ENCODE data around the gene KPTN.

Gene KPTN

DNA sequence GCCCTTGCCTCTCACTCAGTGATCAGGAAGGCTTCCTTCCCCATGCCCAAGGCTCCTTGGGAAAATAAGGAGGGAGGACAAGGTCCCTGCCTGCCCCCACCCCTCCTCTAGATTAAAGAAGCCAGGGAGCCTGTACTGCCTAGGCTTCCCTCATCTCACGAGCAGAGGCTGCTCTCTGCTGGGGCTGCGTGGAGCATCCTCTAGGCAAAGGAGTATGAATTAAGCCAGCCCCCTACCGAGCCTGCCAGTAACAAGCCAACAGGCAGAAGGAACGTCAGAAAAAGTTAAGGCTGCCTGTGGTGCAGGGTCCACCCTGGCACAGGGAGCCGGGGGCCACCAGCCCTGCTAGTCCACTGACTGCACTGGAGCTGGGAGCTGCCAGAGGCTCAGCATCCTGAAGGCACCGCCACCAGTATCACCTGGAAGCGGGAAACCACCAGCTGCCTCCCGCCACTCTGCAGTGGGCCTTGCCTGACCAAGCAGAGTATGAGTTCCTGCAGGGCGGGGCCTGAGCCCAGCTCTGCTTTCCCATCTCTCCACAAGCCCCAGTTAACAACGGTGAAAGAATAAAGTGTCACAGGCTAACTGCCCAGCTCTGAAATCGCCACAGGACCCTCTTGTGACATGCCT, 24.0 kb upstream of the KPTN start:
- no peak for FAIRE-seq

DNA sequence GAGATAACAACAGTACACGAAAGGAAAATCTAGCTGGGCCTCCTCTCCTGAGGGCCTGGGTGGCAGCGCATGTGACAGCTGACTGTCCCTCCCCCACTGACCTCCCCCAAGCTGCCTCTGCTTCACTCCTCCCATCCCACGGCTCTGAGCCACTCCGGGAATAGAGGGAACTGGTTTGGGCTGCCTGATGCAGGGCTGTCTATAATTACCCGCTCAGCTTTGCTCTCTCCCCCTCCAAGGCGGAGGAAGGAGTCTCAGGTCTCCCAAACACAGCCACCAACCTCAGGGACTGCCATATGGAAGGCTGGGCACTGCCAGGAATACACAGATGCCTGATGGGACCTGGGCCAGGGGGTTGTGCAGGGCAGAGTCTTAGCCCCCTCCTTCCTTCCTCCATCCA, 23.0 kb upstream of the KPTN start:
- FAIRE-seq, result no peak

DNA sequence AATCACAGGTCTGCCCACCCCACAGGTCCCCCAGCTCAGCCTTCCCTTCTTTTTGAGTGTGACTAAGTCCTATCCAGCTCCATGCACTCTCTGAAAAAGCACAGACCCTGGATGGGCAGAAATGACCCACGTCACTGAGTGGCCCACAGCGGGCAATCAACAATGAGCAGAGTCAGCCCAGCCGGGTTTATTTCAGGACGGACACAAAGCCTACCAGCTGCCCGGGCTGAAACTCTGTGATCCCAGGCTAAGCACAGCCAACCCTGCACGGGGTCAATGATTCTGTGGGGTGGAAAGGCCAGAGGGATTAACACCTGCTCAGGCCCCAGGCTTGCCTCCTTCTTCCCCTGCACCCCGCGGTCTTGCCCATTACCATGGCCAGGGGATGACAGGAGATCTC, 22.4 kb upstream of the KPTN start:
- no peak for FAIRE-seq

DNA sequence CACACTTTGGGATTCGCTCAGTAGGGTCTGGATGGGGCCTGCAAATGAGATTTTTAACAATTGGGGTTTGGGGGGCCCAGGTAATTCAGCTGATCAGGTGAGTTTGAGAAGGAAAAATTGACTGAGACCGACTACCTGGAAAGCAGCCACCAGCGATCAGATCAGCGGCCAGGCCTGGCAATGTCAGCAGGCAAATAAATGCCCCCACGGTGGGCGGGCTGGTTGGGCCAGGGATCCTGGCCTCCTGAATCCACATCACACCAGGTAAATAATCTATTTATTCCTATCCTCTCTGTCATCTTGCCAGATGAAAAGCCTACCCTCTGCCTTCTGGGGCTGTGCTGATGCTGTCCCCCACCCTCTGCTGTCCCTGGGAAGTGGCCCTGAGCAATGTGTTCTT, 21.5 kb upstream of the KPTN start:
- FAIRE-seq, result no peak

DNA sequence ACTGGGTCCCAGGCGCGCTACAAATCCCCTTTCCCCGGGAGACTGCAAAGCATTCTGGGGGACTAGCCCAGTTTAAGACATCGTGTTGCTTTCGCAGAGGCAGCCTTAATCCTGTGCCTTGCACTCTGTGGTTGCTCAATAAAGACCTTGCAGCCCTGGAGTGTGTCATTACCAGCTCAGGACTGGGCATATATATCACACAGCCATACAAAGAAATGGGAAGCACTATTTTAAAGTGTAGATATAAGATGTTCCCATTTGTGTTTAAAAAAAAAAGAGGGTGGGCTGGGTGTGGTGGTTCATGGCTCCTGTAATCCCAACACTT, 19.8 kb upstream of the KPTN start:
- FAIRE-seq, result no peak

DNA sequence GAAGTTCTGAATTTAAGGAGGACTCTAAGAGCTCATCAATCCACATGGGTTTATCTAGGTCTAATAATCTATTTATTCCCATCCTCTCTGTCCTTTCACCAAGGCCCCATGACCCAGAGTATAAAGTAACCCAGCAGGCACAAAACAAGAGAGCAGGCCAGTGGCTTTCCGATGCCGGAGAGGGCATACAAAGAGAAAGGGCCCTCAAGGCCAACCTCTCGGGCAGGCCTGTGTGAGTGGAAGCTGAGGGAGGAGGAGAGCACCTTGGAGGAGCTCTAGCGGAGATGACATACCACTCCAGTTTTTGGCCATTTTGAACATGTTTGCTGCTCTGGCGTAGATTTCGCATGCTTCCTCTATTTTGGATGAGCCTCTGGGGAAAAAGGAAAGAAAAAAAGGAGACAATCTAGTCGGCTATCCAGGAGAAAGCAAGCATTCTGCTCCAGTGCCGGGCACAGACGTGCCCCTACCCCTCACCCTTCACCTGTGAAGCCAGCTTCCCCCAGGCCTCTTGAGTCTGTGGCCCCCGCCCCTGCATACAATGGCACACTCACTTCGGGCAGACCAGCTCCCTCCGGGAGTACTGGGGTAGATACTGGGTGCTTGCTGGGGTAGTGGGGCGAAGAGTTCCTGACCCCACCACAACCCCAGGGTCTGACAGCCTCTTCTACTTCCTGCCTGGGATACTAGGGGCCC, 19.3 kb upstream of the KPTN start:
- no peak for FAIRE-seq

DNA sequence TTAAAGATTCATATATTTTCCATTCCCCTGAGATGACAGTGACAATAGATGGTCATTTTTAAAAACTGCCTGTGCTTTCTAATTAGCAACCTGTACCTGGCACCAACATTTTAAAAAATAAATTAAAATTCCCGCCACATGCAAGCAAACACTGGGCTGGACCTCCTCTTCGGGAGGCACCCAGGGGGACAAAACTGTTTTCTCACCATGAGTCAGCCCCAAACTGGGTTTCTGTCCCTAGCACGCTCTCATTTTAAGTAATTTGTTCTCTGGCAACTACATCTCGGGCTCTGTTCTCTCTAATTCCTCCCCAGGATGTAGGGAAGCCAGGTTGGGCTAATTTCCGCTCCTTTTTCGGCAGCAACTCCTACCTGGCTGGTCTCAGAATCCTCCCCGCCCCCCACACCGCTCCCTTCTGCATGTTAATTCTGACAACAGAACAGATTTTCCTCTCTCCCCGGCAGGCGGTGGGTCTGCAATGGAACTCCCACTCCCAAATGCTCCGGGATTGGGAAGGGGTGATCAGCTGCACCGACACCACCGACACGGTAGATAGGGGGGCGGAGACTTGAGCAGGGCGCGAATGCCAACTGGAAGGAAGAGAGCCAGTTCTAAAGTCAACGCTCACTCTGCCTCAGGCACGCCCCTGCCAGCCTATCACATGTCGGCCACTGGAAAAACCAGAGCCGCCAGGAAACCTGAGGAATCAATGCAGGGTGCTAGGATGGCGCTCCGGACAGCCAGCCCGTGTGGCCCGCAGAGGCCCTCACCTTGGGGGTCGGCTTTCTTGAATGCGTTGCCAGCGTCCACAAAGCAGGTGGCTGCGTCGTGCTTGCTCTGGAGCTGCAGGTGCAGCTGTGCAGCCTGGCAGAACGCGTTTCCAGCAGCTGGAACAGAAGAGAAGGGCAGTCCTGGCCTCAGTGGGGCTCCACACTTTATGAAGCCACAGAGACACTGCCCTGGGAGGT, 16.1 kb upstream of the KPTN start:
- no peak for FAIRE-seq

DNA sequence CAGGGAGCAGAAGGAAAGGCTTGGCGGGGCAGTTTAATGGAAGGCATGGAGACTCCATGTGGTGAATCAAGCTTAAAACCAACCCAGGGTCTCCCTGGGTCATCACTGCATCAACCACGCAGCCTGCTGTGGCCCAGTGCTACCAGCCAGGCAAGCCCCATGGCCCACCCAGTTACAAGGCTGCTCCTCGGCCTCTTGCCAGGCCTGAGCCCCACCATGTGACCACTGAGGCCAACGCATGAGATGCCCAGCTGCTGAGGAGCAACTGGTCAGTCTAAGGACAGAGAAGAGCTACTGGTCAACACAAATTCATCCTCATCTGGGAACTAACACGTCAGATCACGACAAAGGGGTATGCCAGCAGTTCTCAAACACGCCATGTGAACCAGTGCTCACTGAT, 15.4 kb upstream of the KPTN start:
- no peak for FAIRE-seq

DNA sequence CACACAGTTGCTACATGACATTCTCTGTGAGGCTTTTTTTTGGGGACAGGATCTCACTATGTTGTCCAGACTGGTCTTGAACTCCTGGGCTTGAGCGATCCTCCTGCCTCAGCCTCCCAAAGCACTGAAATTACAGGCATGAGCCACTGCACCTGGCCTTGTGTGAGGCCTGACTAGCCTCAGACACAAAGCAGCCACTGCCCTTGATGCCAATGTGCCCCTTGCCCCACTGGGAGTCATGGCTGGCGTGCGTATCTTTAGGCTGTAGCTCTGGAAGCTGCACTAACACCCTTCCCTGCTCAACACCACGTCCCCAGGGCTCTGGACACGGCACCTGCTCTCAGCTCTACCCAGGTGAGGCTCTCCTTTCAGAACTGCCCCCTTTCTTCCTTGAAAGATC, 14.5 kb upstream of the KPTN start:
- FAIRE-seq, result no peak

DNA sequence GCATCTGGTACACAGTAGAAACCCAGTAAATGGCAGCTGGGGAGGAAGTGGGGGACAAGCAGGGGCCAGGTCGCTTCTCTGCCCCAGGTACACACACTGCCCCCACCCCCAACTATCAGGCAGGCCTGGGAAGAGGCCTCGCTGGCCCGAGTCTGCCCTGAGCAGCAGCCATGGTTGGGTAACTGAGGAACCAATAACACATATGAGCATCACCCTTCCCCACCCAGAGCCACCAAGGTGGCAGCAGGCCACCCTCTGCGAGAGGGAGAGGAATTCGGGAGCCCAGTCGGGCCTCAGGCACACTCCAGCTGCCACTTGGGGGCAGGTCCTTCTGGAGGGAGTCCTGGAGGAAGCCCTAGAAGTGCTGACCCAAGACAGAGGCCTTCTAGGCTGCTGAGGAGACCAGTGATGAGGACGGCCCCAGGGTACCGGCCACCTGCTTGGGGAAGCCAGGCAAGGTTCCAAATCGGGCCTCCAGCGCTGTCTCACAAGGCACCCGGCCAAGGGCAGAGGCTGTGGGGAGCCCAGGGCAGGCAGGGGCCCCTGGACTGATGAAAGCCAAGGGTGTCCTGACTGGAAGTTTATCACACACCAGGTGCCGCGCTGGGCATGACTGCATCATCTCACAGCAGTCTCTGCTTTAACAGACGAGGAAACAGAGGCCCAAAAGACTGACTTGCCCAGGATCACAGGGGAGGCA, 14.0 kb upstream of the KPTN start:
- no peak for FAIRE-seq

DNA sequence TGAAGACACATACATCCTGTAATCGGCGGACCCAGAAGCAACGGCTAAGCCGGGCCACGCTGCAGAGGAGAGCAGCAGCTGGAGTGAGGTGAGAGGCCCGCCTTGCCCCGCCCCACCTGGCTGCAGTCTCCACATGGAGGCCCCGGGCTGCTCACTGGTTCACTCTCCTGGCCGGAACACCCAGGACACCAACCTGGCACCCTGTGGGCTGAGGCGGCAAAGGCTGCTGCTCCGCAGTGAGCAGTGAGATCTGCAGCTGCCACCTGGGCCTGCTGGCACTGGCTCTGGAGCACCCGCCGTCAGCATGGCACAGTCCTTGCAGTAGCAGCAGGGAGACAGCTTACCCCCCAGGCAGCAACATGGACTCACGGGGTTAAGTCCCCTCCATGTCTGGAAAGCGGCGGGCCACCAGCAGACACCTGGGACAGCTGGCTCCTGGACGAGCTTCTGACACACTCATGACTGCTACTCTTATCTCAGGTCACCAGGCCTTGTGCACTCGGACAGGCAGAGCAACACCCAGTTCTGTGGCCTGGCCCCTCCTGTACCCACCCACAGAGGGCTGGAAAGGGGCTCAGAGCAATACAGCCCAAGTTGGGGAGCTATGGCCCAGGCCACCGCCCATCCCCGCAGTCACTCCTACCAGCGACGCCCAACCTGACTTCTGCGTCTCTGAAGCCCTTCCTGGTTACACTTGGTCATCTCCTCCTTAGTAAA, 13.2 kb upstream of the KPTN start:
- no peak for FAIRE-seq

DNA sequence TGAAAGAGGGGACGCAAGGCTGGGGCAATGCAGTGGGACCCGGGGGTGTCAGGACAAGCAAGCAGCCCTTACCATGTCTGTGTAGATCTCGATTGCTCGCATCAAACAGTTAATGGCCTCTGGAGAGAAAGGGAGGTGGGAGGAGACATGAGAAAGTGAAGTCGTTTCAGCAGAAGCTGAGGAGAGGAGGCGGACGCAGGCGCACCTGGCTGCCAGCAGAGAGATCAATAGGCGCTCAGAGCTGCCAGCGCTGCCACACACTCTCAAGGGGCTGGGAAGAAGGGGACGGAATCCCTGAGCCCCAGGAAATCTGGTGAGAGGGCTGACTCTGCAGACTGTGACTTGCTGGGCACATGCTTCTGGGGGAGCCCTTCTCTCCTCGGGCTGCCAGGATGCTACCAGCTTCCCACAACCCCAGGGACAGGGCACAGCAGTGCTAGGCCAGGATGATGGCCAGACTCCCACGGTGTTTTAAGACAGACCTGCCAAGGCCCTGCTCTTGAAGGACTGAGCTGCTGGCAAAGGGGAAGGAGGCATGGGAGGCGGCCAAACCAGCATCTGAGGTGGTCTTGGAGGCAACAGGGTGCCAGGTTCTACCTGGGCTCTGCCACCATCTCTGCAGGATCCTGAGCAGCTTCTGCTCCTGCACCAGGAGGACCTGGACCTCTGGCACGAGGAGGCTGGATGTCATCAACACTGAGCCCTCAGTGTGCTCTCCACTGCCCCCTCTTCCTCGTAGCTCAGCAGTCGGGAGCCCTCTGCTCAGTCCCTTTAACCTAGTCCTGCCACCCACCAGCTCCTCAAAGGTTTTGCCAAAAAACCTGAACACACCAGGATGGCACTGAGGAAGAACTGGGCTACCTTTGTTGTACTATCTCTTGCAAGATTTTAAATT, 11.7 kb upstream of the KPTN start:
- FAIRE-seq, result no peak

DNA sequence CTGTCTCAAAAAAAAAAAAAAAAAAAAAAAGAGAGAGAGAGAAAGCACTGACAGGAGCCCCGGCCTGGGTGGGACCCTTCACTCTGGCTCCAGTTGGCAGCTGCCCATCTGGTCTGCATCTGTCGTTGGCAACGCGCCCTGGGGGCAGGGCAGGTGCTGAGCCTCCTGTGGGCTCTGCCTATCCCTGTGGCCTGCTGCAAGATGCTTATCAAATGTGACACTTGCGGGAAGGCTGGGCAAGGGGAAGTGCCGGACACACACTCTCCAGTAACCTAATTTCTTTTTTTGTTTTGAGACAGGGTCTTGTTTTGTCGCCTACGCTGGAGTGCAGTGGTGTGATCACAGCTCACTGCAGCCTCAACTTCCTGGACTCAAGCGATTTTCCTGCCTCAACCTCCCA, 10.7 kb upstream of the KPTN start:
- FAIRE-seq, result no peak

DNA sequence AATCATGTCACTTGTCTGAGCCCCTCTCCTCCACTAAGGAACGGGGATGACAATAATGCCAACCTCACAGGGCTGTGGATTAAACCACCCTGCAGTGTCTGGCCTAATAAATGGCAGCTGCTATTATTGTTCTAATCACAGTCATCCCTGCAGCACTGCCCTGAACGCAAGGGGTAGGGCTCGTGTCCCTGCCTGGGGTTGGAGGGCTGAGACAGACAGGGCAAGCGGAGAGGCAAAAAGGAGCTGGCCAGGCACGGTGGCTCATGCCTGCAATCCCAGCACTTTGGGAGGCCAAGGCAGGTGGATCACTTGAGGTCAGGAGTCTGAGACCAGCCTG, 10.2 kb upstream of the KPTN start:
- no peak for FAIRE-seq

DNA sequence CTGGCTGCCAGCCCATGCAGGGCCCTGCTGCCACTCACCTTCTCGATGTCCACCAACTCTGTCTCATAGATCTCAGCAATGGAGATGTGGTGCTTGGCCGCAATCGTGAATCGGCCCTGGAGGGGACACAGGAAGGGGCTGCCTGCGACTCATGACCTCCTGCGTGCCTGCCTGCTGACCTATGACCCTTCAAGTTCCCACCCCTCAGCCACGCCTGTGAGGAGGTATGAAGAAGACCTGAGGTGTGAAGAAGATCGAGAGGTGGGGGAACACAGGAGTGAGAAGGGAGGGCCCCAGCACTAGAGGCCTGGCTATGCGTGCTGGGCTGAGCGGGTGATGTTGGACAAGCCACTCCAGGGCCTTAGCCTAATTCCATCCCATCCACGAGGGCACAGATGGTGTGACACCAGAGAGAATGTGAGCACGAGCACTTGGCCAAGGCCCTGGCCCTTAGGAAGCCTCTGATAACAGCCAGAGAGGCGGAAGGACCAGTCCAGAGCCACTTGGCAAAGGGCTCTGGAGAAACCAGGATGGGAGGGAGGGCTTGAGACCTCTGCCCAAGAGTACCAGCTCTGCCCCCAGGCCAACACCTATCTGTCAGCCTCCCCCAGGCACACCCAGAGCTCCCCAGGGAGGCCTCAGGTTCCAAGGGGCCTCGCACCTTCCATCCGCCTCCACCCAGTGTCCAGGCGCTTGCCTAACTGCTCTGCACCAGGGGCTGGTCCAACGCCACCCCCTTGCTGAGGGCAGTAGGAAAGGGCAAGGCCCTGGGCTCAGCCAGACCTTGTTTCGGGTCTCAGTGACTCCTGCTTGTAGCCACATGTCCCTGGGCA, 9.6 kb upstream of the KPTN start:
- no peak for FAIRE-seq

DNA sequence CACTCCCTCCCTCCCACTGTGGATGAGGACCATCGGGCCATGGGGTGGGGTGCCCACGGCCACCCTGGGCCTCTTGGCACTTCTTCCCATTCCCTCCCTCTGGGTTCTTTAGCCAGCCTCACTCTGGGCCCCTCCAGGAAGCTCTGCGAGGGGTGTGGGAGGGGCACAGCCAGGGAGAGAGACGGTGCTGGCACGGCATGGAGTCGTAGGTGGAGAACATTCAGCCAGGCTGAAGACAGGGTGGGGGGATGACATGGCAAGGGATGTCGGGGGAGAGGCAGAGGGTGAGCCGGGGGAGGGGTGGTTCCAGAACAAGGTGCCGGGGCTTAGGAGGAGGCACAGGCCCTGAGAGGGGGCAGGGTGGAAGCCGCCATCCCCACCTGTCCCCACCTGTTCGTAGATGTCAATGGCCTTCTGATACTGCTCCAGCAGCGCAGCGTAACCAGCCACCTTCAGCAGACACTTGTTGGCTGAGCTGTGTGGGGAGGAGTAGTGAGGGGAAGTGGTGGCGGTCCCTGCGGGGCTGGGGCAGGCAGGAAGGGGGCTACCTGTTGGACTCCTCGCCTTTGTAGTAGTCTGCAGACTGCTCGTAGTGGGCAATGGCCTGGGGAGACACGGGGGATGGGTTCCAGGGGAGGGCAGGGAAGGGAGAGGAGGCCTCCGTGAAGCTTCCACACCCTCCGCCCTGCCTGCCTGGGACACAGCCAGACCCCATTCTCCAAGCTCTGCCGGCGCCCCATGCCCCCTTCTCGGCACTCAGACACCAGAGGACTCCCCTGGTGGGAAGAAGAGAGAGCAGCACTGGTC, 8.8 kb upstream of the KPTN start:
- FAIRE-seq, result no peak

DNA sequence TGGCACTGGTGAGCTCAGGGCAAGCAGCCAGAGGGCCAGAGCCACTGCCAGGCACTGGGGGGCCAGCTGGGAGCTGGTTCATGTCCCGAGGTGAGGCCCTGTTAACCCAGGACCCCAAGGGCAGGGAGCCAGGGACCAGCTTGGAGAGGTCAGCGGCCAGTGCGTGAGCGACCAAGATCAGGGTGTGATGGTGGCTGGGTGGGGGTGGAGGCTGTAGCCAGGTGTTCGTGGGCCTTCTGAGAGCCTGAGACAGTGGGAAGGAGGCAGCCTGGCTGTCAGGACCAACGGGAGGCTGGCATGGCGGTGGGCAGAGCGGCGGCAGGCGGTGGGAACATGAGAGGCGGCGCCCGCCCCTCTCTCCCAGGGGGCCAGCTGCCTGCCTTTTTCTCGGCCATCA, 8.1 kb upstream of the KPTN start:
- FAIRE-seq, result no peak

DNA sequence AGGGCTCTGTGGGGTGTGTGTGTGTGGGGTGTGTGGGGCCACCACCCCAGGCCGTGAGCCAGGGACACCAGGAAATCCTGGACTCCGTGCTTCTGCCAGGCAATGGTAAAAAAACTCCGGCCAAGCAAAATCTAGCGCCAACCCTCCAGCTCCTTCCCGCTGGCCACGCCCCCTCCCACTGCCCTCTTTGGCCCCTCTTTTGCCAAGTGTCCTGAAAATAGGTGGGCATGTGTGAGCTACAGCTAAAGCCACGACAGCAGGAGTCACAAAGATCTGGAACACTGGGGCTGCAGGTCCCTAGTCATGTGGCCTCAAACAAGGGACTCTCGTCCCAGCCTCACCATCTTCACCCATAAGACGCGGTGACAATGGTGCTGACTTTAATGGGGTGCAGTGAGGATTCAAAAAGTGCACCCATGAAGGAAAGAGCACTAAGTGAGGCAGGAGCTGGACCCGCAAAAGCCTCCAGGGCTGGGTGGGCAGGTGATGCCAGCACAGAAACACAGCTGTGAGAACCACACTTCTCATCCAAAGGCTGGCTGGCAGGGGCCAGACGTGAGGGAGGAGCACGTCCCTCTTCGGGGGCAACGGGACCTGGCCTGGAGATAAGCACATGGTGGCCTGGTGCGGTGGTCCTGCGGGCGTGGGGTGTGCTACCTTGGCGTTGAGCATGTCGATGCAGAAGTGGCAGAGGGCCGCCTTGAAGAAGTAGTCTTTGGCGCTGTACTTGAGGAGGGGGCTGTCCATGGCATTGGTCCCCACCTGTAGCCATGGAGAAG, 7.5 kb upstream of the KPTN start:
- no peak for FAIRE-seq

DNA sequence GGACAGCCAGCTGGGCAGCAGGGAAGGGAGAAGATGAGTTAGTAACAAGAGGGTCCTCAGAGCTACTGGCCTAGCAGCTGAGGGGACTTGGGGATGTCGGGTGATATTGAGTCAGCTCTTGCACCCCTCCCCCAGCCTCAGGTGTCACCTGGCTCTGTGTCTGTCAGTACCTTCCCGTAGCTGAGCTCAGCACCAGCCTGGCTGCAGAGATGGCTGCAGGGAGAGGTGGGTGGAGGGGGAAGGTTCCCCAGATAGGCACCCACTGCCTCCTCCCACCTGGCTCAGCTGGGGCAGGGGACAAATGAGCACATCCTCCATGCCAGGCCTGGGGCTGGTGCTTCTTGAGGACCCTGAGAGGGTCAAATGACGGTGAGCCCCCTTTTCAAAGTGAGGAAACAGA, 6.8 kb upstream of the KPTN start:
- FAIRE-seq, result no peak
